H9 (cell line): ENCODE measurements around the gene ST14. TPM values are rescaled to one million over a fixed set of nuclear protein-coding genes. Genes with fewer than 3 reads are reported as not detected.

Experiments used
- DNase-seq: peaks from one replicate; pipeline ENCODE4 v3.0.0-alpha.2; 2017
- H2AFZ ChIP-seq: one replicate; pipeline ENCODE4 v1.6.1; 2013; ENCODE audit warnings: mild to moderate bottlenecking, low read length, control low read depth, moderate library complexity
- H2AK5ac ChIP-seq: 2 replicates; pipeline ENCODE4 v1.6.1; 2013; ENCODE audit warnings: low read length, control low read depth, mixed read lengths; ENCODE audit not compliant: insufficient read length
- H2BK120ac ChIP-seq: one replicate; pipeline ENCODE4 v1.6.1; 2013; ENCODE audit warnings: low read depth, mild to moderate bottlenecking, low read length, control low read depth, inconsistent platforms; ENCODE audit not compliant: poor library complexity, severe bottlenecking
- H2BK12ac ChIP-seq: 2 replicates; pipeline ENCODE4 v1.6.1; 2013; ENCODE audit warnings: low read length, control low read depth, mixed read lengths, low read depth; ENCODE audit not compliant: insufficient read length
- H2BK15ac ChIP-seq: 2 replicates; pipeline ENCODE4 v1.6.1; 2013; ENCODE audit warnings: low read depth, low read length, control low read depth
- H2BK20ac ChIP-seq: one replicate; pipeline ENCODE4 v1.6.1; 2013; ENCODE audit warnings: low read depth, mild to moderate bottlenecking, low read length, control low read depth, inconsistent platforms; ENCODE audit not compliant: poor library complexity, severe bottlenecking
- H2BK5ac ChIP-seq: 2 replicates; pipeline ENCODE4 v1.6.1; 2013; ENCODE audit warnings: low read length, control low read depth, mixed read lengths; ENCODE audit not compliant: insufficient read length
- H3K14ac ChIP-seq: 2 replicates; pipeline ENCODE4 v1.6.1; 2013; ENCODE audit warnings: low read length, control low read depth; ENCODE audit not compliant: insufficient read depth
- H3K18ac ChIP-seq: 2 replicates; pipeline ENCODE4 v1.6.1; 2013; ENCODE audit warnings: low read depth, mild to moderate bottlenecking, mixed read lengths, low read length, control low read depth; ENCODE audit not compliant: insufficient read length
- H3K23ac ChIP-seq: 2 replicates; pipeline ENCODE4 v1.6.1; 2013; ENCODE audit warnings: low read length, control low read depth, mixed read lengths, low read depth; ENCODE audit not compliant: insufficient read length
- H3K23me2 ChIP-seq: 2 replicates; pipeline ENCODE4 v1.6.1; 2013; ENCODE audit warnings: low read depth, mild to moderate bottlenecking, mixed read lengths, low read length, control low read depth; ENCODE audit not compliant: insufficient read length, poor library complexity, severe bottlenecking
- H3K27ac ChIP-seq: 2 replicates; pipeline ENCODE4 v1.5.1; 2013; ENCODE audit warnings: low read length, control low read depth, mixed read lengths, low read depth; ENCODE audit not compliant: insufficient read length
- H3K27me3 ChIP-seq: 2 replicates; pipeline ENCODE4 v1.6.1; 2013; ENCODE audit warnings: low read length, control low read depth, inconsistent platforms; ENCODE audit not compliant: insufficient read depth
- H3K4ac ChIP-seq: 2 replicates; pipeline ENCODE4 v1.6.1; 2013; ENCODE audit warnings: low read depth, mild to moderate bottlenecking, control low read depth, inconsistent platforms, low read length, moderate library complexity
- H3K4me1 ChIP-seq: 2 replicates; pipeline ENCODE4 v1.6.1; 2013; ENCODE audit warnings: low read length, control low read depth, inconsistent platforms; ENCODE audit not compliant: insufficient read depth
- H3K4me2 ChIP-seq: 2 replicates; pipeline ENCODE4 v1.6.1; 2013; ENCODE audit warnings: low read length, control low read depth, mixed read lengths; ENCODE audit not compliant: insufficient read length, insufficient read depth
- H3K56ac ChIP-seq: 2 replicates; pipeline ENCODE4 v1.6.1; 2013; ENCODE audit warnings: low read depth, mild to moderate bottlenecking, mixed read lengths, low read length, control low read depth; ENCODE audit not compliant: insufficient read length
- H3K79me1 ChIP-seq: 2 replicates; pipeline ENCODE4 v1.6.1; 2013; ENCODE audit warnings: low read depth, mild to moderate bottlenecking, moderate library complexity, low read length, control low read depth, inconsistent platforms; ENCODE audit not compliant: insufficient read depth, poor library complexity, severe bottlenecking
- H3K79me2 ChIP-seq: 2 replicates; pipeline ENCODE4 v1.6.1; 2013; ENCODE audit warnings: low read length, control low read depth, inconsistent platforms; ENCODE audit not compliant: insufficient read depth
- H3K9ac ChIP-seq: 2 replicates; pipeline ENCODE4 v1.6.1; 2013; ENCODE audit warnings: low read length, control low read depth, mixed read lengths; ENCODE audit not compliant: insufficient read length; ENCODE audit errors: extremely low read depth
- H3K9me3 ChIP-seq: one replicate; pipeline ENCODE4 v1.6.1; 2013; ENCODE audit warnings: low read depth, low read length, inconsistent platforms; ENCODE audit not compliant: control insufficient read depth
- H3T11ph ChIP-seq: one replicate; pipeline ENCODE4 v1.6.1; 2013; ENCODE audit warnings: mild to moderate bottlenecking, low read length, control low read depth, inconsistent platforms
- H4K20me1 ChIP-seq: one replicate; pipeline ENCODE4 v1.6.1; 2013; ENCODE audit not compliant: control insufficient read depth, insufficient read length, insufficient read depth
- H4K5ac ChIP-seq: 2 replicates; pipeline ENCODE4 v1.6.1; 2013; ENCODE audit warnings: low read depth, mild to moderate bottlenecking, mixed read lengths, low read length, control low read depth; ENCODE audit not compliant: insufficient read length
- H4K8ac ChIP-seq: replicated peaks from 2 replicates; pipeline ENCODE4 v1.6.1; 2013; ENCODE audit warnings: low read length, control low read depth, mixed read lengths, low read depth; ENCODE audit not compliant: insufficient read length
- H4K91ac ChIP-seq: 2 replicates; pipeline ENCODE4 v1.6.1; 2013; ENCODE audit warnings: low read depth, mild to moderate bottlenecking, moderate library complexity, mixed read lengths, low read length, control low read depth; ENCODE audit not compliant: insufficient read length
- H3K27ac Mint-ChIP-seq, 3 experiments: 2 replicates in 2 of 3; 3 replicates in 1 of 3; pipeline ENCODE4 v1.8.0; 2020 to 2021; ENCODE audit warnings: mixed read lengths in 3 of 3, mild to moderate bottlenecking in 1 of 3, moderate library complexity in 1 of 3
- H3K27me3 Mint-ChIP-seq: 2 replicates; pipeline ENCODE4 v1.8.0; 2021; ENCODE audit warnings: low read depth, mild to moderate bottlenecking, moderate library complexity, mixed read lengths
- H3K36me3 Mint-ChIP-seq, 3 experiments: 2 replicates in 2 of 3; 3 replicates in 1 of 3; pipeline ENCODE4 v1.8.0; 2020 to 2021; ENCODE audit warnings: low read depth in 3 of 3, mixed read lengths in 3 of 3; ENCODE audit not compliant: insufficient read depth in 1 of 3
- H3K4me1 Mint-ChIP-seq, 2 experiments: 2 replicates each; pipeline ENCODE4 v1.8.0; 2020; ENCODE audit warnings: mixed read lengths in 2 of 2
- H3K4me3 Mint-ChIP-seq, 2 experiments: 2 replicates in 1 of 2; 3 replicates in 1 of 2; pipeline ENCODE4 v1.8.0; 2020 to 2021; ENCODE audit warnings: mild to moderate bottlenecking in 2 of 2, mixed read lengths in 2 of 2, moderate library complexity in 1 of 2
- H3K9me3 Mint-ChIP-seq, 2 experiments: 2 replicates in 1 of 2; 3 replicates in 1 of 2; pipeline ENCODE4 v1.8.0; 2020; ENCODE audit warnings: mild to moderate bottlenecking in 2 of 2, mixed read lengths in 2 of 2, moderate library complexity in 1 of 2
- WGBS: extraction: QIAGEN DNeasy Blood & Tissue Kit; methylation state at CpG from one replicate; pipeline ENCODE4 v1.1.7; 2013; ENCODE audit warnings: missing lambda C conversion rate, low lambda C conversion rate, mixed read lengths; ENCODE audit not compliant: insufficient read length; ENCODE audit errors: extremely low coverage; 5-methylcytosine and 5-hydroxymethylcytosine counted together
- total RNA-seq: library from RNA; stranded (reverse); gene quantifications from 2 replicates; pipeline ENCODE4 v1.2.1, GENCODE V29; 2021
- TF ChIP-seq, protein P1 (sequence below): fragments of 200-600 bp; sonication (generic); conservative IDR thresholded peaks from 3 replicates; pipeline ENCODE4 v1.8.0; 2021; ENCODE audit warnings: antibody characterized with exemption, mild to moderate bottlenecking

ST14 gene
- total RNA-seq, 1 experiment from 2014 or later, result 22.4 TPM

DNA sequence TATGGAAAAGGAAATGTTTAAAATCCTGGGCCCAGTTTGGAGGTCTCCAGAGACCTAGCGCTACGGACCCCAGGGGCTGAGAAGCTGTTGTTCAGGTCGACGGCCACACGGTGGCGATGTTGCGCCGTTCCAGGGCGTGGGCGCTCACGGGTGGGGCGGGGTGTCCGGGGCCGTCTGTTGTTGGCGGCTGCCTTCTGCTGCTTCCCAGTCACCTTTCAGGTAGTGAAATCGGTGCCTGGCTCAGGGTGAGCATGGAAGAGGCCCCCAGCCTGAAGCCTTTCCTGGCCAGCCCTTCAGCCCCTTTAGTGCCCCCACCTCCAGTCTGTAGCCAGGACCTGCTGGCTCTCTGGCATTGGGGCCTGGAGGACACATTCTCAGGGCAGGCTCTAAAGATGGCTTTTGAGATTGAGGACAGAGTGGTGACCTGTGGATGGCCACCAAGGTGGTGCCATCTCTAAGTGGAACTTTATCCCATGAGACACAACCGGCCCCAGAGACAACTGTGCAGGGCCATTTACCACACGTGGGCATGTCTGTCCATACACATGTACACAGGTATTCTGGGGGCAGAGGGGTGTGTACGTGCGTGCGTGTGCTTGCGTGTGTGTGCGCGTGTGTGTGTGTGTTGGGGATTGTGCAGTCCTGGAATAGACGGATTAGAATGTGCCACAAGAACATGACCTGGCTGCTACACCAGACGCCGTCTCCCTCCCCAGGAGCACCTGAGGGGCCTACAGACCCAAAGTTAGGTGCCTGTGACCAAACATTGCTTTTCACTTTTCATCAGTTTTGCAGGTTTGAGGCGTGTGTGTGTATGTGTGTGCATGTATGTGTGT is 53.8 kb downstream of the ST14 start:
- Histone ChIP-seq H2BK12ac (no peak overlapping the region), H2AK5ac (no peak overlapping the region), H3K23ac (no peak overlapping the region), H2BK15ac (no peak overlapping the region), H2AFZ (no peak overlapping the region), H3K4me1 (no peaks in the 10 kb centered on the region; the same call in 1 of the 2 replicates), H3K9ac (no peak overlapping the region), H3K56ac (no peak overlapping the region), H3K4ac (no peak overlapping the region), H3K18ac (no peak overlapping the region), H4K5ac (no peak overlapping the region), H3K79me2 (no peaks in the 10 kb centered on the region), H3K14ac (no peak overlapping the region; the same call in 1 of the 2 replicates), H2BK5ac (no peak overlapping the region), H2BK20ac (no peak overlapping the region), H2BK120ac (no peak overlapping the region), H3K27ac (no peak overlapping the region), H3K4me2 (no peak overlapping the region), H3K23me2 (no peaks in the 10 kb centered on the region), H4K91ac (no peak overlapping the region), H3K79me1 (no peaks in the 10 kb centered on the region), H4K8ac (no peak overlapping the region), H3K9me3 (no peaks in the 10 kb centered on the region), H3K27me3 (no peaks in the 10 kb centered on the region), H3T11ph (no peak overlapping the region), H4K20me1 (no peaks in the 10 kb centered on the region)
- TF ChIP-seq, protein P1, sequence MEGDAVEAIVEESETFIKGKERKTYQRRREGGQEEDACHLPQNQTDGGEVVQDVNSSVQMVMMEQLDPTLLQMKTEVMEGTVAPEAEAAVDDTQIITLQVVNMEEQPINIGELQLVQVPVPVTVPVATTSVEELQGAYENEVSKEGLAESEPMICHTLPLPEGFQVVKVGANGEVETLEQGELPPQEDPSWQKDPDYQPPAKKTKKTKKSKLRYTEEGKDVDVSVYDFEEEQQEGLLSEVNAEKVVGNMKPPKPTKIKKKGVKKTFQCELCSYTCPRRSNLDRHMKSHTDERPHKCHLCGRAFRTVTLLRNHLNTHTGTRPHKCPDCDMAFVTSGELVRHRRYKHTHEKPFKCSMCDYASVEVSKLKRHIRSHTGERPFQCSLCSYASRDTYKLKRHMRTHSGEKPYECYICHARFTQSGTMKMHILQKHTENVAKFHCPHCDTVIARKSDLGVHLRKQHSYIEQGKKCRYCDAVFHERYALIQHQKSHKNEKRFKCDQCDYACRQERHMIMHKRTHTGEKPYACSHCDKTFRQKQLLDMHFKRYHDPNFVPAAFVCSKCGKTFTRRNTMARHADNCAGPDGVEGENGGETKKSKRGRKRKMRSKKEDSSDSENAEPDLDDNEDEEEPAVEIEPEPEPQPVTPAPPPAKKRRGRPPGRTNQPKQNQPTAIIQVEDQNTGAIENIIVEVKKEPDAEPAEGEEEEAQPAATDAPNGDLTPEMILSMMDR, result peak; percentile 98
- Mint-ChIP-seq H3K36me3 (no peaks in the 10 kb centered on the region; a peak in 1 of 7 replicates), H3K27me3 (peaks cover 4% of the 10 kb centered on the region), H3K4me1 (peaks cover 21 to 22% of the 10 kb centered on the region in 2 experiments), H3K4me3 (no peak overlapping the region; a peak in 1 of 5 replicates), H3K27ac (no peak overlapping the region; a peak in 1 of 7 replicates), H3K9me3 (no peaks in the 10 kb centered on the region; a peak in 1 of 5 replicates)
- DNase-seq, result peak; percentile 82
- no CpG with 5 or more reads among the region's 28 CpGs for WGBS
